Prostate gland (tissue), 2 donors: Measurements from ENCODE around the gene RRAD.

Experiments
- POLR2AphosphoS5 ChIP-seq: sonication (generic); formaldehyde crosslinking; IDR thresholded peaks from one replicate; pipeline ENCODE4 v1.6.1; 2017; ENCODE audit warnings: antibody characterized with exemption
- TF ChIP-seq, protein P1 (sequence below), 4 experiments: fragments of 200-600 bp in 2 of 4; fragments of 450-650 bp in 2 of 4; sonication (generic) in 2 of 4; IDR thresholded peaks; 1 replicate in 3 of 4; 2 replicates in 1 of 4; pipeline ENCODE4 v1.5.1; 2016 to 2019; ENCODE audit warnings: antibody characterized with exemption in 4 of 4, mild to moderate bottlenecking in 2 of 4, moderate library complexity in 2 of 4

DNA sequence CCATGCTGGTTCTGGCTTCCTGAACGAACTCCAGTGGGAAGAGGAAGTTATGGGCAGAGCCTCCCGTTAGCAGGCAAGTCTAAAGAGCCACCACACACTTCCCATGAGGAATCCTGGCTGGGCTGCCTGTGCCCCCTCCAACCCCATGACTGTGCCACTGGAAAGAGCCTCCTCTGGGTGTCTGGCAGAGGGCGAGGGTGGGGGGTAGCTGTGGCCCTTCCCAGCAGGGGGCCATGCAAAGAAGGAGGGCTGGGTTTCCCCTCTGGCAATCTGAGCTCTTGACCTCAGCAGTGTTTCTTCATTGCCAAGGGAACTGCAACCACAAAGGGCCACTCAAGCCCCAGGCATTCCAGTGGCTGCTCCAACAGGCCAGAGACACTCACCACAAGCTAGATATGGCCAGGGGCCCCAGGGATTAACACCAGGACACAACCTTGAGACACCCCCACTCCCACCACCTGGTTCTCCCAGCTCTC is 1.7 kb upstream of the RRAD start:
- TF ChIP-seq, protein P1, sequence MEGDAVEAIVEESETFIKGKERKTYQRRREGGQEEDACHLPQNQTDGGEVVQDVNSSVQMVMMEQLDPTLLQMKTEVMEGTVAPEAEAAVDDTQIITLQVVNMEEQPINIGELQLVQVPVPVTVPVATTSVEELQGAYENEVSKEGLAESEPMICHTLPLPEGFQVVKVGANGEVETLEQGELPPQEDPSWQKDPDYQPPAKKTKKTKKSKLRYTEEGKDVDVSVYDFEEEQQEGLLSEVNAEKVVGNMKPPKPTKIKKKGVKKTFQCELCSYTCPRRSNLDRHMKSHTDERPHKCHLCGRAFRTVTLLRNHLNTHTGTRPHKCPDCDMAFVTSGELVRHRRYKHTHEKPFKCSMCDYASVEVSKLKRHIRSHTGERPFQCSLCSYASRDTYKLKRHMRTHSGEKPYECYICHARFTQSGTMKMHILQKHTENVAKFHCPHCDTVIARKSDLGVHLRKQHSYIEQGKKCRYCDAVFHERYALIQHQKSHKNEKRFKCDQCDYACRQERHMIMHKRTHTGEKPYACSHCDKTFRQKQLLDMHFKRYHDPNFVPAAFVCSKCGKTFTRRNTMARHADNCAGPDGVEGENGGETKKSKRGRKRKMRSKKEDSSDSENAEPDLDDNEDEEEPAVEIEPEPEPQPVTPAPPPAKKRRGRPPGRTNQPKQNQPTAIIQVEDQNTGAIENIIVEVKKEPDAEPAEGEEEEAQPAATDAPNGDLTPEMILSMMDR (IDR thresholded peaks at IDR 0.05): no peak
- no peak for TF ChIP-seq POLR2AphosphoS5
